ENCODE data around the gene IL17RA.

Gene IL17RA

GRCh38 chr22:17155941-17156340 is 71.1 kb downstream of the IL17RA start:
- no peak for DNase-seq (ENCODE audit: low read depth in 4 of 4, low spot score in 1 of 4)

DNA sequence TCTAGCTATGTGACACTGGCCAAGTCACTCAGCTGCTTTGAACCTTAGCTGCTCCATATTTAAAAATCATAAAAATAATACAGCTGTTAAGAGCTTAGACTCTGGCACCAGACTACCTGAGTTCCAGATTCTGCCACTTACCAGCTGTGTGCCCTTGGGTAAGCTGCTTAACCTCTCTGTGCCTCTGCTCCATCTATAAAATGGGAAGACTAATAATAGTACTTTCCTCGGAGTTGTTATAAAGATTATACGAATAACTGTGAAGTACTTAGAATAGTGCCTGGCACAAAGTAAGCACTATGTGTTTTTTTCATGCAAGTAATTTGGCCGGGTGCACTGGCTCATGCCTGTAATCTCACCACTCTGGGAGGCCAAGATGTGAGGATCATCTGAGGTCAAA is 72.9 kb downstream of the IL17RA start:
- no peak for DNase-seq (ENCODE audit: low read depth in 4 of 4, low spot score in 1 of 4)

- no peak for DNase-seq (ENCODE audit: low read depth in 4 of 4, low spot score in 1 of 4)
Observed at GRCh38 chr22:17158176-17158567, 73.4 kb downstream of the IL17RA start.

DNA sequence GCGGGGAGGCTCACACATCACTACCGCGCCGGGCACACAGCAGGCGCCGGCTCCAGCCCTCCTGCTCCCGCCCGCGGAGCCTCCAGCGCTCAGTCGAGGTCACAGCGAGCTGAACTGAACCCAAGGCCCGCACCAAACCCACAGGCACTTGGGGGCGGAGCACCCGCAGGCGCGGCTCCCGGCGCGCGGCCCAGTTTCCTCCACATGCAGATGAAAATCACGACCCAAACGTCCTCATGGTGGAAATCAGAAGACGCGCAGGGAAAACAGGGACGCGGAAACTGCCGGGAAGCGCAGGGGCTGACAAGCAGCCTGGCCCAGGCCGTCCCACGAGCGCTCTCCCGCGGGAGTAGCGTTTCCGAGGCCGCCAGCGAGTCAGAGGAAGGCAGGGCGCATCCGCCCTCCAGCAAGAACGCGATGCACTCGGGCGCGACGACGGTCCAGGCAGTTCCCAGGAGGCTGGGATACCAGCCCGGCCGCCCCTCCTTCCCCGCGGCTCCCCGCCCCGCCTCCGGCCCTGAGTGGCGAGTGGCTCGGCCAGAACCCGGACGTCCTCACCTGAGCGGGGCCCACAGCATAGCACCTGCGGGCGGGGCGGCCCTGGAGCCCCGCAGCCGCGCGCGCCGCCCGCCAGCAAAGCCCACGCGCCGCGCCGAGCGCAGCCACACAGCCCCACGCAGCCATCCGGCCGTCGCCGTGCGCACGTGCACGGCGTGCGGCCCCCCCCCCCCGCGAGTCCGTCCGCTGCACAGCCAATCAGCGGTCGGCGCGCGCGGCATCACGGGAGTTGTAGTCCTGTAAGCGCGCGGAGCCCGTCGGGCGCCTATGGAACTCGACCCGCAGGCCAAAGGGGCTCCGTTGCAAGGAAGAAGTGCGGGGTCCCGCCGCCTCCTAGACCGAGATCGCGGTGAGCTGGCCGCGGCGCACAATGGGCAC is 74.0 kb downstream of the IL17RA start, which contains the start of gene HDHD5:
Gene HDHD5 (minus strand): TSS at position 710 of the 936 bp plus-strand sequence. CDS start 26 bp downstream, at position 684.
- peak; percentile 78 to 85 (median 82) for DNase-seq (ENCODE audit: low read depth in 4 of 4, low spot score in 1 of 4)

DNA sequence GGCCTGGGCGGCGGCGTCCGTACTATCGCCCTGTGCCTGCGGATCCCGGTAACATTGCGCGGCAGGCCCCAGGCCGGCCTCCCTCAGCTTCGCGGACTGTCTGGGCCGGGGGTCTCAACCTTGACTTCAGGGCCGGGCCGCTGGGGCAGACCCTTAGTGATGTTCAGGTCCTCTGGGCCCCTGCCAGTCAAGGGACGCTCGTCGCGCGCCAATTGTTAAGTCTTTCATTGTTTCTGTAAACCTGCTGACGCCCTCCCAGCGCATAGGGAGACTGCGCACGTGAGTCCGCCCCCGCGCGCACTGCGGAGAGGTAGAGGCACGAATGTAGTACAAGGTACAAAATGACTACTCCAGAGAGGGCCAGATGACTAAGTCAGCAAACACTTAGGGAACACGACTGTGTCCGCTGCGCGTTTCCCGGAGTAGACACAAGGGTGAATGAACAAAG is 74.7 kb downstream of the IL17RA start:
- DNase-seq (ENCODE audit: low read depth in 4 of 4, low spot score in 1 of 4): peak; percentile 29 to 69 (median 58)

GRCh38 chr22:17161991-17162390 is 77.2 kb downstream of the IL17RA start:
- no peak for DNase-seq (ENCODE audit: low read depth in 4 of 4, low spot score in 1 of 4)

DNA sequence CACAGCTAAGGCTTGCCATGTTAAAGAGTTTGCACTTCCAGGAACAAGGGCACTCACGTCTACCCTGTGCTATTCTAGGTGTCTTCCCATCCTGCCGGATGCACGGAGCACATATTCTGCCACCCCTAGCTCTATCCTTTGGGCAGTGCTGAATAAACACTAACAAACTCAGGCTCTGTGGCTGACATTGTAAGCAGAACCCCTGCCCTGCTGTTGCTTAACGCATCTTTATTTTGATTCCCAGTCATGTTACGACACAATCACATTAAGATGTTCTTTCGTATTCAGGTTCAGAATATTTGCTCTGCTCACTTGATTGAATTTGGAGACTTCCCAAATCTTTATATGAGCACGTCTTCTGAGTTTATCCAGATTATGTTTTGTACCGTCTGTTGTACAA is 77.9 kb downstream of the IL17RA start:
- no peak for DNase-seq (ENCODE audit: low read depth in 4 of 4, low spot score in 1 of 4)

DNA sequence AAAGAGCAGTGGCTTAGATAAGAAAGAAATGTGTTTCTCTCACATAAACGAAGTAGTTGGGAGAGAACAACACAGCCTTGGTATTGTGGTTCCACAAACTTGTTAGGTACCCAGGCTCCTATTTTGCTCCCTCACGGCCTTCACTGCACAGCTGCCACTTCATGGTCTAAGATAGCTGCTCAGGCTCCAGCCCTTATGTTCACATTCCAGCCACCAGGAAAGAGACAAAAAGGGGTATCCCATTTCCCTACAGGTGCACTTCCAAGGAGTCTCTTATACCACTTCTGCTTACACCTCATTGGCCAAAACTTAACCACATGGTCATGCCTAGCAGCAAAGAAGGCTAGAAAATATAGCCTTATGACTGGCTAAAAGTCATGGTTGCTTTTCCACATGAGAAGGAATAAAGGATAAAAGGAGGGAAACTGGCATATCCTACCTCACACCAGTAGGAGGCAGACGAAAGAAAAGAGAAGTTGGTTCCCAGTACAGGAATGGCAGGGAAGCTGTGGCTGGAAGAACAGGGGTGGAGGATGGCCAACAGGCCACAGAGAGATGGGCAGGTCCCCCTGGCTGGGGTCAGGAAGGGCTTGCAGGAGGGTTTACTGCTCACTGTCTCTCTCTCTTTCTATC is 79.7 kb downstream of the IL17RA start:
- DNase-seq (ENCODE audit: low read depth in 4 of 4, low spot score in 1 of 4): no peak
